ENCODE measurements around the gene CARD11. TPM values are rescaled to one million over a fixed set of nuclear protein-coding genes. Genes with fewer than 3 reads are reported as not detected.

The CARD11 gene
- total RNA-seq, 2 experiments from 2014 or later, result 99.4 to 105 TPM

DNA sequence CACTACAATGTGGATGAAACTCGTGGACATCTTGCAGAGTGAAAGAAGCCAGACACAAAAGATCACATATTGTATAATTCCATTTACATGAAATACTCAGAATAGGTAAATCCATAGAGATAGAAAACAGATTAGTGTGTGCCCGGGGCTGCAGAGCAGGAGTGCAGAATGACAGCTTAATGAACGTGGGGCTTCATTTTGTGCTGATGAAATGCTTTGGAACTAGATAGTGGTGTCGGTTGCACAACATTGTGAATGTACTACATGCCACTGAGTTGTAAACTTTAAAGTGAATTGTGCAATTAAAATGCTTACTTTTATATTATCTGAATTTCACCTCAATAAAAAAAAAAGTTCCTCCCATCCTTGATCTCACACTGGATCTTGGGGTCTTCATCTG lies 31.8 kb upstream of the CARD11 start:
- Mint-ChIP-seq H3K27me3 (ENCODE audit: low read depth) (no peaks in the 10 kb centered on the region), H3K4me1 (ENCODE audit: low read depth) (peaks cover 3% of the 10 kb centered on the region), H3K36me3 (ENCODE audit: low read depth) (no peaks in the 10 kb centered on the region), H3K4me3 (no peak overlapping the region), H3K27ac (no peak overlapping the region), H3K9me3 (peaks cover 22% of the 10 kb centered on the region)
- DNase-seq, result no peak
- CTCF ChIA-PET, result interaction anchor here (1.1 to 1.2 kb wide), 2 partner anchors 10 to 15 kb away, joined by 3 read pairs; no protein-coding TSS in a partner anchor
- intact Hi-C loops (cut with micrococcal nuclease), result no loop called here

DNA sequence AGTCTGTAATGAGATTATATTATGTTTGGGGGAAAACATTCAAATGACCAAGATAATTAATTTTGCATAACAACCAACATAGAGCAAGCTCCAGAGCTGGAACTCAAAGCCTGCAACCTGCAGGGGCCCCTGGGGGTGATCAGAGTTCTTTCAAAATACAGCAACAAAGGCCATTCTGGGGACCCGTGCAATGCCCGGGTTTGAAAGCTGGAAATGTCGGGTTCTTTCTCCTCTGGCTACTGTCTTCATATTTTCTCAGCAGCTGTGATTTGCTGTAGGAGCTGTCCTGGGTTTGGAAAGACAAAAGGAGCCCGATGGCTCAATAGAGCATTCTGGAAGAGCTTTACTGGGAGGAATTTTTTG lies 30.8 kb upstream of the CARD11 start:
- H3K4me3 Mint-ChIP-seq, result no peak overlapping the region
- no peaks in the 10 kb centered on the region for H3K27me3 Mint-ChIP-seq (ENCODE audit: low read depth)
- H3K36me3 Mint-ChIP-seq (ENCODE audit: low read depth), result peaks cover 3% of the 10 kb centered on the region
- peaks cover 12% of the 10 kb centered on the region for H3K4me1 Mint-ChIP-seq (ENCODE audit: low read depth)
- CTCF ChIA-PET, result interaction anchor here (1.1 to 1.2 kb wide), 2 partner anchors 9 to 17 kb away, joined by 3 read pairs; no protein-coding TSS in a partner anchor
- peaks cover 27% of the 10 kb centered on the region for H3K9me3 Mint-ChIP-seq
- no peak overlapping the region for H3K27ac Mint-ChIP-seq
- no peak for DNase-seq
- intact Hi-C loops (cut with micrococcal nuclease), result no loop called here

GRCh38 chr7:3073763-3074458 lies 30.2 kb upstream of the CARD11 start:
- peaks cover 3% of the 10 kb centered on the region for H3K36me3 Mint-ChIP-seq (ENCODE audit: low read depth)
- no peak overlapping the region for H3K4me3 Mint-ChIP-seq
- peaks cover 27% of the 10 kb centered on the region for H3K9me3 Mint-ChIP-seq
- no peaks in the 10 kb centered on the region for H3K27me3 Mint-ChIP-seq (ENCODE audit: low read depth)
- H3K27ac Mint-ChIP-seq, result no peak overlapping the region
- peaks cover 17% of the 10 kb centered on the region for H3K4me1 Mint-ChIP-seq (ENCODE audit: low read depth)
- intact Hi-C loops (cut with micrococcal nuclease), result no loop called here
- no peak for DNase-seq
- CTCF ChIA-PET, result interaction anchor here (0.6 to 1.2 kb wide), 5 partner anchors 8 to 363 kb away, joined by 3 read pairs; no protein-coding TSS in a partner anchor

DNA sequence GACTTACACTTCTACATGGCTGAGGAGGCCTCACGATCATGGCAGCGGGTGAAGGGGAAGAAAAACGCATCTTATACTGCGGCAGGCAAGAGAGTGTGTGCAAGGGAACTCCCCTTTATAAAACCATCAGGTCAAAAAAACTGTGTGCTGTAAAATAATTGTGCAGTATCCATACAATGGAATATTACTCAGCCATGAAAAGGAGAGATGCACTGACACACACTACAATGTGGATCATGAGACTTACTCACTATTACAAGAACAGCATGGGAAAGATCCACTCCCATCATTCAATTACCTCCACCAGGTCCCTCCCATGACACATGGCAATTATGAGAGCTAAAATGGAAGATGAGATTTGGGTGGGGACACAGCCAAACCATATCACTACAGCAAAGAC lies 27.2 kb upstream of the CARD11 start:
- no peak for DNase-seq
- Mint-ChIP-seq H3K4me1 (ENCODE audit: low read depth) (peaks cover 47% of the 10 kb centered on the region), H3K27ac (no peak overlapping the region)

DNA sequence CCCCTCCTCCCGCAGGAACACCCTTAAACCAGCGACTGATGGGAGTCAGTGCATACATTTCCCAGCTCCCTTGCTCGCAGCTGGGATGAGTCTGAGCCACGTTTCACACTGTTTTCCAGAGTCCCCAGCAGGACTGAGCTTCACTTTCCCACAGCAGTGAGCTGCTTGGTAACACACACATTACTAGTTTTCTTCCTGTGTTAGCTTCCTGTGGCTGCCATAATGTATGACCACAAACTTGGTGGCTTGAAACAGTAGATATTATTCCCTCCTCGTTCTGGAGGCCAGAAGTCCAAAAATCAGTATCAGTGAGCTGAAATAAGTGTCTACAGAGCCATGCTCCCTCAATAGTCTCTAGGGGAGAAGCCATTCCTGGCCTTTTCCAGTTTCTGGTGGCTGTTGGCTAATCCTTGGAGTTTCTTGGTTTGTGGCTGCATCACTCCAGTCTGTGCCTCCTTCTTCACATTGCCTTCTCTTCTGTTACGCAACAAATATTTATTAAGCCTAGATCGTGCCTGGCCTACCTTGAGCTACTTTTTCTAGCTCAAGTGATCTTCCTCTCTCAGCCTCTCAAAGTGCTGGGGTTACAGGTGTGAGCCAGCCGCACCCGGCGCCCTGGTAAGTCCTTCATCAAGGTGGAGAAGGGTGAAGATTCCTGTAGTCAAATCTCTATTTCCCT lies 26.2 kb upstream of the CARD11 start:
- CTCF ChIA-PET, result interaction anchor here (0.6 to 5.7 kb wide), 7 partner anchors 15 to 183 kb away, joined by 3 to 47 read pairs (median 5); no protein-coding TSS in a partner anchor
- peaks cover 16% of the 10 kb centered on the region for H3K9me3 Mint-ChIP-seq
- no peak overlapping the region for H3K4me3 Mint-ChIP-seq
- DNase-seq, result no peak
- H3K27ac Mint-ChIP-seq, result peak overlapping the region; percentile 44
- intact Hi-C loops (cut with micrococcal nuclease), result loop anchor here (10.0 kb wide), 1 partner anchor 315 kb away; no protein-coding TSS in a partner anchor
- peaks cover 57% of the 10 kb centered on the region for H3K4me1 Mint-ChIP-seq (ENCODE audit: low read depth)
- no peaks in the 10 kb centered on the region for H3K27me3 Mint-ChIP-seq (ENCODE audit: low read depth)
- peaks cover 3% of the 10 kb centered on the region for H3K36me3 Mint-ChIP-seq (ENCODE audit: low read depth)

More for the DNA sequence above, 27.2 kb upstream of the CARD11 start:
- CTCF ChIA-PET, result interaction anchor here (1.2 kb wide), 1 partner anchor 84 kb away, joined by 3 read pairs; no protein-coding TSS in a partner anchor
- Mint-ChIP-seq H3K9me3 (peaks cover 19% of the 10 kb centered on the region), H3K36me3 (ENCODE audit: low read depth) (peaks cover 3% of the 10 kb centered on the region), H3K27me3 (ENCODE audit: low read depth) (no peaks in the 10 kb centered on the region), H3K4me3 (no peak overlapping the region)
- intact Hi-C loops (cut with micrococcal nuclease), result no loop called here

- no peak overlapping the region for H3K27ac Mint-ChIP-seq
- H3K4me1 Mint-ChIP-seq (ENCODE audit: low read depth), result peaks cover 63% of the 10 kb centered on the region
- no peaks in the 10 kb centered on the region for H3K27me3 Mint-ChIP-seq (ENCODE audit: low read depth)
- intact Hi-C loops (cut with micrococcal nuclease), result loop anchor here (10.0 kb wide), 1 partner anchor 314 kb away; no protein-coding TSS in a partner anchor
- peaks cover 3% of the 10 kb centered on the region for H3K36me3 Mint-ChIP-seq (ENCODE audit: low read depth)
- H3K4me3 Mint-ChIP-seq, result no peak overlapping the region
- peaks cover 16% of the 10 kb centered on the region for H3K9me3 Mint-ChIP-seq
- peak; percentile 27 for DNase-seq
- CTCF ChIA-PET, result interaction anchor here (0.6 to 5.7 kb wide), 4 partner anchors 17 to 72 kb away, joined by 3 to 47 read pairs (median 4); no protein-coding TSS in a partner anchor
These were observed 24.9 kb upstream of the CARD11 start for GRCh38 chr7:3068530-3068929.

DNA sequence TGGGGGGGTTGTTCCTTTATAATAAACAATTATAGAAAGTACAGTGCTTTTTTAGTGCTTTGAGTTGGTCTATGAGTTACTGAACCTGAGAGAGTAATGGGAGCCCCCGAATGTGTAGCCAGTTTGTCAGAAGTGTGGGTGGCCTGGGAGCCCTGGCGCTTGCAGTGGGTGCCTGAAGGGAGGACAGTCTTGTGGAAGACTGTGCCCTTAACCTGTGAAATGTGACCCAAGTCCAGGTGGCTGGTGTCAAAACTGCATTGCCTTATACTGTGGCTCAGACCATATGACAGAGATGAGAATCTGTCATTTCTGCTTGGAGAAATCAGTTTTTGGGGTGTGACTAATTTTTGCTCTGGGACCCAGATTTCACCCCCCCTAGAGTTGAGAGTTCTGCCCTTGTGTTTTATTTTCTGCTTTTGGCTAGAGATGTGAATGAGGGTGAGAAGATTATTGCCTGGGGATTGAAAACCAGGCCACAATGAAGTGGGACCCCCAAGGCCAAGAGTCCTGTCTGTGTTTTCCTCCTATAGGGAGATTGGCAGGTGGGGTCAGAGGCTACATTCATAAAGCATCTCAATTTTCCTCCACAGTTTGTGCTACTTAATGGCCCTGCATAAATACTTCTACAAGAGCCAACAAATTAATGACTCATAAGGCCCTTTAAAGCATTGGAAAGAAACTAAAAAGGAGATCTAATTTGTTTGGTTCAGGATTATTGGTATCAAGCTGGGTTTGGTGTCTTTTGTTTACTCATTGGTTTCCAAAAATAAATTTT lies 24.1 kb upstream of the CARD11 start:
- H3K27ac Mint-ChIP-seq, result no peak overlapping the region
- H3K9me3 Mint-ChIP-seq, result peaks cover 16% of the 10 kb centered on the region
- H3K36me3 Mint-ChIP-seq (ENCODE audit: low read depth), result peaks cover 3% of the 10 kb centered on the region
- H3K27me3 Mint-ChIP-seq (ENCODE audit: low read depth), result no peaks in the 10 kb centered on the region
- intact Hi-C loops (cut with micrococcal nuclease), result loop anchor here (10.0 kb wide), 1 partner anchor 313 kb away; no protein-coding TSS in a partner anchor
- peaks cover 71% of the 10 kb centered on the region for H3K4me1 Mint-ChIP-seq (ENCODE audit: low read depth)
- peak; percentile 33 for DNase-seq
- CTCF ChIA-PET, result interaction anchor here (0.6 to 5.8 kb wide), 10 partner anchors 18 to 537 kb away, joined by 3 to 49 read pairs (median 4); no protein-coding TSS in a partner anchor
- no peak overlapping the region for H3K4me3 Mint-ChIP-seq

- no peaks in the 10 kb centered on the region for H3K27me3 Mint-ChIP-seq (ENCODE audit: low read depth)
- H3K4me1 Mint-ChIP-seq (ENCODE audit: low read depth), result peaks cover 76% of the 10 kb centered on the region
- CTCF ChIA-PET, result interaction anchor here (0.6 to 5.8 kb wide), 15 partner anchors 12 to 537 kb away, joined by 3 to 49 read pairs (median 4); no protein-coding TSS in a partner anchor
- intact Hi-C loops (cut with micrococcal nuclease), result loop anchor here (10.0 kb wide), 1 partner anchor 312 kb away; no protein-coding TSS in a partner anchor
- peak; percentile 41 for DNase-seq
- H3K27ac Mint-ChIP-seq, result peak overlapping the region; percentile 46
- peaks cover 16% of the 10 kb centered on the region for H3K9me3 Mint-ChIP-seq
- no peak overlapping the region for H3K4me3 Mint-ChIP-seq
- peaks cover 3% of the 10 kb centered on the region for H3K36me3 Mint-ChIP-seq (ENCODE audit: low read depth)
These were observed 23.5 kb upstream of the CARD11 start for GRCh38 chr7:3067193-3067592.

GRCh38 chr7:3066506-3066905 lies 22.8 kb upstream of the CARD11 start:
- H3K4me3 Mint-ChIP-seq, result no peak overlapping the region
- DNase-seq, result no peak
- intact Hi-C loops (cut with micrococcal nuclease), result loop anchor here (10.0 kb wide), 1 partner anchor 312 kb away; no protein-coding TSS in a partner anchor
- H3K27ac Mint-ChIP-seq, result peak overlapping the region; percentile 46
- CTCF ChIA-PET, result interaction anchor here (0.9 to 5.8 kb wide), 16 partner anchors 12 to 202 kb away, joined by 3 to 49 read pairs (median 4); no protein-coding TSS in a partner anchor
- peaks cover 3% of the 10 kb centered on the region for H3K36me3 Mint-ChIP-seq (ENCODE audit: low read depth)
- H3K9me3 Mint-ChIP-seq, result peaks cover 16% of the 10 kb centered on the region
- no peaks in the 10 kb centered on the region for H3K27me3 Mint-ChIP-seq (ENCODE audit: low read depth)
- peaks cover 81% of the 10 kb centered on the region for H3K4me1 Mint-ChIP-seq (ENCODE audit: low read depth)

DNA sequence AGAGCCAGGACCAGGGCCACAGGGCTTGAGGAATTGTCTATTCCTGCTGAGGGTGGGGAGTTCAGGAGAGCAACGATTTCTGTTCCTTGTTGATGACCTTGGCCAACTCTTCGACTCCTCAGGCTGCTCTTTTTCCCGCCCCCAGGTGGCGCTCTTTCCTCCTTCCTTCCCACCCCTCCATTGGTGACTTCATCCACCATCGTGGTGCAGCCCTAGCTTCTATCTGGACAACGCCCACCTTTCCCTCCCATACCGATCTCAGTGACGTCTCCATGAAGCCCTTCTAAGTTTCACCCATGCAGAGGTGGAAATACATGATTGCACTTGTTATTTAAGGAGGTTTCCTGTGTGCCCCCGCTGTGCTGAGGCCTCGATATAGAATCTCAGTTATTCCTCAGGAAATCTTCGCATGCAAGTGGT lies 22.1 kb upstream of the CARD11 start:
- H3K27ac Mint-ChIP-seq, result peak overlapping the region; percentile 48
- intact Hi-C loops (cut with micrococcal nuclease), result loop anchor here (1.0 to 10.0 kb wide), 4 partner anchors 41 to 311 kb away; no protein-coding TSS in a partner anchor
- peak overlapping the region; percentile 39 for H3K4me3 Mint-ChIP-seq
- H3K27me3 Mint-ChIP-seq (ENCODE audit: low read depth), result no peaks in the 10 kb centered on the region
- CTCF ChIA-PET, result interaction anchor here (0.7 to 5.8 kb wide), 22 partner anchors 9 to 370 kb away, joined by 3 to 49 read pairs (median 4); no protein-coding TSS in a partner anchor
- H3K36me3 Mint-ChIP-seq (ENCODE audit: low read depth), result peaks cover 3% of the 10 kb centered on the region
- peaks cover 8% of the 10 kb centered on the region for H3K9me3 Mint-ChIP-seq
- H3K4me1 Mint-ChIP-seq (ENCODE audit: low read depth), result peaks cover 87% of the 10 kb centered on the region
- DNase-seq, result peak; percentile 89

DNA sequence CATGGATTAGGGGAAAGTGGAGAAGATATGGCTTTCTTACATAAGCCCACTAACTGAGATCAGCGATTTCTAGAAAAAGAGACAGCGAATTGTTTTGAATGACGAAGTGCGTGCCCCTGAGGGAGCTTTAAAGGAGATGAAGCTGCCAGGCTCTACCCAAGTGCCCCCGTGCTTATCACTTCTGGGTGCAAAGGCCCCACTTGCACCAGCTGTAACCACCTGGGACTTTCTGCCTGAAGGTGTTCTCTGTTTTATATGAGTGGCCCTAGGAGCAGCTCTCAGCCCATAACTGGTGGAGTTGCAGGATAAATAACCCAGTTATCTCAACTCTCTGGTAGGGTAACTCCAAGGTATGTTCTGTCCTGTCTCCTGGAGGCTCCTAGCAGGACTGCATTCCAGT lies 20.4 kb upstream of the CARD11 start:
- peaks cover 83% of the 10 kb centered on the region for H3K4me1 Mint-ChIP-seq (ENCODE audit: low read depth)
- H3K4me3 Mint-ChIP-seq, result no peak overlapping the region
- H3K36me3 Mint-ChIP-seq (ENCODE audit: low read depth), result no peaks in the 10 kb centered on the region
- CTCF ChIA-PET, result interaction anchor here (0.6 to 5.8 kb wide), 11 partner anchors 9 to 366 kb away, joined by 3 to 49 read pairs (median 6); no protein-coding TSS in a partner anchor
- no peaks in the 10 kb centered on the region for H3K27me3 Mint-ChIP-seq (ENCODE audit: low read depth)
- intact Hi-C loops (cut with micrococcal nuclease), result loop anchor here (2.0 to 10.0 kb wide), 2 partner anchors 193 to 309 kb away; no protein-coding TSS in a partner anchor
- peak overlapping the region; percentile 93 for H3K27ac Mint-ChIP-seq
- peak; percentile 55 for DNase-seq
- H3K9me3 Mint-ChIP-seq, result no peaks in the 10 kb centered on the region
